Neural cell (in vitro differentiated cells): ENCODE measurements around the gene IRF2BPL. TPM values are rescaled to one million over a fixed set of nuclear protein-coding genes. Genes with fewer than 3 reads are reported as not detected.

Experiments
- H2AFZ ChIP-seq: fragments of 200-600, 300-800 bp; sonication (generic), shearing (Covaris generic); 2 replicates; pipeline ENCODE4 v1.6.0; 2014; ENCODE audit warnings: low read depth, mild to moderate bottlenecking, antibody characterized with exemption, low read length, moderate library complexity
- H3F3A ChIP-seq: fragments of 200-600 bp; shearing (Covaris generic); 2 replicates; pipeline ENCODE4 v1.6.1; 2016; ENCODE audit warnings: mild to moderate bottlenecking, moderate library complexity, mixed read lengths, antibody characterized with exemption, low read length; ENCODE audit not compliant: insufficient read depth, poor library complexity, severe bottlenecking
- H3K27ac ChIP-seq: fragments of 200-600, 300-800 bp; sonication (generic), shearing (Covaris generic); 2 replicates; pipeline ENCODE4 v1.5.1; 2014; ENCODE audit warnings: mild to moderate bottlenecking, low read length, moderate library complexity
- H3K27me3 ChIP-seq: fragments of 300-800, 200-600 bp; sonication (generic), shearing (Covaris generic); 2 replicates; pipeline ENCODE4 v1.6.0; 2014; ENCODE audit warnings: mild to moderate bottlenecking, low read depth, low read length, moderate library complexity; ENCODE audit not compliant: insufficient read depth
- H3K36me3 ChIP-seq: fragments of 300-800, 200-600 bp; sonication (generic), shearing (Covaris generic); 2 replicates; pipeline ENCODE4 v1.5.1; 2014; ENCODE audit warnings: mild to moderate bottlenecking, antibody characterized with exemption, low read length, moderate library complexity; ENCODE audit not compliant: insufficient read depth
- H3K4me2 ChIP-seq: fragments of 300-800, 200-600 bp; sonication (generic), shearing (Covaris generic); 2 replicates; pipeline ENCODE4 v1.6.0; 2014; ENCODE audit warnings: mild to moderate bottlenecking, low read length
- H3K4me3 ChIP-seq: fragments of 300-800, 200-600 bp; sonication (generic), shearing (Covaris generic); 2 replicates; pipeline ENCODE4 v1.5.1; 2014; ENCODE audit warnings: mild to moderate bottlenecking, low read length, moderate library complexity
- H3K79me2 ChIP-seq: fragments of 200-600 bp; shearing (Covaris generic); replicated peaks from 2 replicates; pipeline ENCODE4 v1.6.0; 2014; ENCODE audit warnings: mild to moderate bottlenecking, low read length, moderate library complexity; ENCODE audit not compliant: insufficient read depth
- H3K9ac ChIP-seq: fragments of 300-800, 200-600 bp; sonication (generic), shearing (Covaris generic); 2 replicates; pipeline ENCODE4 v1.6.1; 2016; ENCODE audit warnings: mild to moderate bottlenecking, low read length, mixed read lengths
- H3K9me2 ChIP-seq: fragments of 200-600 bp; shearing (Covaris generic); 2 replicates; pipeline ENCODE4 v1.6.1; 2016; ENCODE audit warnings: mild to moderate bottlenecking, low read length, mixed read lengths; ENCODE audit not compliant: insufficient read depth
- H3K9me3 ChIP-seq: fragments of 200-600, 300-800 bp; sonication (generic), shearing (Covaris generic); 2 replicates; pipeline ENCODE4 v1.6.1; 2016; ENCODE audit warnings: mild to moderate bottlenecking, mixed run types, low read length, moderate library complexity, mixed read lengths
- H4K20me1 ChIP-seq: fragments of 200-600 bp; shearing (Covaris generic); 2 replicates; pipeline ENCODE4 v1.6.1; 2016; ENCODE audit warnings: mild to moderate bottlenecking, mixed run types; ENCODE audit not compliant: insufficient read depth
- POLR2AphosphoS5 ChIP-seq: IDR thresholded peaks from 2 replicates; pipeline ENCODE4 v1.6.1; 2012
- RAD21 ChIP-seq: fragments of 450-650 bp; conservative IDR thresholded peaks from 2 replicates; pipeline ENCODE4 v1.6.1; 2014; ENCODE audit warnings: antibody characterized with exemption, mild to moderate bottlenecking, moderate library complexity
- SMC3 ChIP-seq: fragments of 450-650 bp; conservative IDR thresholded peaks from 2 replicates; pipeline ENCODE4 v1.6.1; 2014; ENCODE audit warnings: antibody characterized with exemption, mild to moderate bottlenecking, moderate library complexity; ENCODE audit not compliant: poor library complexity
- polyA plus RNA-seq: library from polyadenylated mRNA; depleted of rRNA; stranded (reverse); fragments of >200 nt; gene quantifications from 2 replicates; pipeline ENCODE4 v1.2.3, GENCODE V29; 2014
- TF ChIP-seq, protein P1 (sequence below): fragments of 450-650 bp; IDR thresholded peaks from 2 replicates; pipeline ENCODE4 v1.5.1; 2014; ENCODE audit warnings: antibody characterized with exemption, mild to moderate bottlenecking, moderate library complexity; ENCODE audit not compliant: poor library complexity, severe bottlenecking

IRF2BPL gene
- polyA plus RNA-seq, 1 donor from 2014 or later = 42.9 TPM

DNA sequence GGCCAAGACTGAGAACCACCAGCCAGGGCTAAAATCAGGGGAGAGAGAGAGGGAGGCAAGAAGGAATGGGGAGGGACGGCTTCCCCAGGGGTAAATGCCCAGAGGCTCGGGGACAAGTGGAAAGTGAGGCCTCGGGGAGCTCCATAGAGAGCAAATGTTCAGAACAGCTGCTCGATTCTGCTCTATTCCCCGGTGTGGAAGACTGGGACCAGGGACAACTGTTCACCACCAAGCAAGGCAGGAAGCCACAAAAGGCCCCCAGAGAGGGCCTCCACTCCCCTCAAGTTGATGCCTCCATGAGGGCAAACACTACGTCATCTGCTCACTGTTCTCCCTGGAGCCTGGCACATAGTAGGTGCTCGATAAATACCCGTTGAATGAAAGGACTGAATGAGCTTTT, 53.5 kb downstream of the IRF2BPL start:
- H3K9ac ChIP-seq = no peak overlapping the region
- no peaks in the 10 kb centered on the region for H3K79me2 ChIP-seq
- H4K20me1 ChIP-seq = no peaks in the 10 kb centered on the region
- TF ChIP-seq RAD21 (no peak), POLR2AphosphoS5 (no peak), SMC3 (no peak)
- TF ChIP-seq, protein P1, sequence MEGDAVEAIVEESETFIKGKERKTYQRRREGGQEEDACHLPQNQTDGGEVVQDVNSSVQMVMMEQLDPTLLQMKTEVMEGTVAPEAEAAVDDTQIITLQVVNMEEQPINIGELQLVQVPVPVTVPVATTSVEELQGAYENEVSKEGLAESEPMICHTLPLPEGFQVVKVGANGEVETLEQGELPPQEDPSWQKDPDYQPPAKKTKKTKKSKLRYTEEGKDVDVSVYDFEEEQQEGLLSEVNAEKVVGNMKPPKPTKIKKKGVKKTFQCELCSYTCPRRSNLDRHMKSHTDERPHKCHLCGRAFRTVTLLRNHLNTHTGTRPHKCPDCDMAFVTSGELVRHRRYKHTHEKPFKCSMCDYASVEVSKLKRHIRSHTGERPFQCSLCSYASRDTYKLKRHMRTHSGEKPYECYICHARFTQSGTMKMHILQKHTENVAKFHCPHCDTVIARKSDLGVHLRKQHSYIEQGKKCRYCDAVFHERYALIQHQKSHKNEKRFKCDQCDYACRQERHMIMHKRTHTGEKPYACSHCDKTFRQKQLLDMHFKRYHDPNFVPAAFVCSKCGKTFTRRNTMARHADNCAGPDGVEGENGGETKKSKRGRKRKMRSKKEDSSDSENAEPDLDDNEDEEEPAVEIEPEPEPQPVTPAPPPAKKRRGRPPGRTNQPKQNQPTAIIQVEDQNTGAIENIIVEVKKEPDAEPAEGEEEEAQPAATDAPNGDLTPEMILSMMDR = no peak
- no peaks in the 10 kb centered on the region for H3K36me3 ChIP-seq
- no peaks in the 10 kb centered on the region for H3K9me3 ChIP-seq
- H2AFZ ChIP-seq = no peak overlapping the region
- no peak overlapping the region for H3K4me2 ChIP-seq
- no peak overlapping the region for H3K27ac ChIP-seq
- H3K27me3 ChIP-seq = no peaks in the 10 kb centered on the region
- H3K4me3 ChIP-seq = no peak overlapping the region
- no peaks in the 10 kb centered on the region for H3F3A ChIP-seq
- H3K9me2 ChIP-seq = no peaks in the 10 kb centered on the region

Other genes starting within 250 kb of the IRF2BPL start
- 18.4 and 19.2 TPM in 2 replicates for gene ANGEL1, start 215.8 kb downstream of the IRF2BPL start, polyA plus RNA-seq
- not detected in 2 replicates for gene LRRC74A, start 202.3 kb downstream of the IRF2BPL start, polyA plus RNA-seq
- 36.4 and 36.7 TPM in 2 replicates for gene CIPC, start 69.5 kb upstream of the IRF2BPL start, polyA plus RNA-seq
- 4.3 and 5.1 TPM in 2 replicates for gene ZDHHC22, start 113.1 kb upstream of the IRF2BPL start, polyA plus RNA-seq
- gene TMEM63C, start 153.1 kb upstream of the IRF2BPL start, polyA plus RNA-seq = 11.1 and 14.6 TPM in 2 replicates
- gene NGB, start 242.5 kb upstream of the IRF2BPL start, polyA plus RNA-seq = 0.87 and 2.5 TPM in 2 replicates